GM12878 (cell line): ENCODE measurements around the gene ANHX. TPM values are rescaled to one million over a fixed set of nuclear protein-coding genes. Genes with fewer than 3 reads are reported as not detected.

Source experiments
- ATAC-seq: fragments of 200-7000 bp; cut with Tn5 transposase; 3 replicates; pipeline ENCODE4 v1.9.1; 2020; ENCODE audit warnings: mild to moderate bottlenecking, moderate library complexity
- BruUV-seq: library from RNA; stranded (reverse); fragments of 400-500 nt; replicated peaks from 2 replicates; lab custom pipeline; 2021; lab: Mats Ljungman, UMichigan
- CTCF ChIA-PET: fragments of 300-600 bp; sonication (Branson Sonifier 250); formaldehyde crosslinking; extraction: SDS; loops from one replicate; lab custom pipeline; 2021; ENCODE audit warnings: inconsistent platforms; lab: Yijun Ruan, JAX
- POLR2A ChIA-PET: fragments of 350-600 bp; formaldehyde crosslinking; extraction: SDS; loops from one replicate; lab custom pipeline; 2021; ENCODE audit warnings: inconsistent platforms; lab: Charles Lee
- RAD21 ChIA-PET: fragments of 300-600 bp; sonication (Branson Sonifier 250); formaldehyde crosslinking; loops from one replicate; lab custom pipeline; 2023; ENCODE audit warnings: antibody characterized with exemption; ENCODE audit not compliant: unreplicated experiment; lab: Charles Lee
- SMC1A ChIA-PET: fragments of 300-600 bp; sonication (Branson Sonifier 250); formaldehyde crosslinking; loops from one replicate; lab custom pipeline; 2023; ENCODE audit not compliant: unreplicated experiment, uncharacterized antibody; lab: Charles Lee
- DNase-seq: peaks from one replicate; pipeline ENCODE4 v3.0.0-alpha.2; 2011; ENCODE audit warnings: low read depth, low spot score
- FAIRE-seq: peaks from 3 replicates; lab custom pipeline; 2011; peaks lifted over from hg19 to GRCh38; lab: Jason Lieb, UNC
- H2AFZ ChIP-seq: 2 replicates; pipeline ENCODE4 v1.6.0; 2011; ENCODE audit warnings: low read depth, low read length, control low read depth; ENCODE audit not compliant: control insufficient read depth
- H3K27ac ChIP-seq: 2 replicates; pipeline ENCODE4 v1.5.1; 2011; ENCODE audit warnings: control low read depth; ENCODE audit not compliant: control insufficient read depth, insufficient read depth
- H3K27me3 ChIP-seq, 2 experiments: replicated peaks in 1 of 2; 2 replicates each; pipeline versions ENCODE4 v1.6.0 to v1.6.1; 2011; ENCODE audit warnings: low read length in 1 of 2; ENCODE audit not compliant: control insufficient read depth in 2 of 2, insufficient read depth in 2 of 2
- H3K36me3 ChIP-seq, 2 experiments: 2 replicates each; pipeline ENCODE4 v1.5.1; 2011; ENCODE audit warnings: low read length in 1 of 2; ENCODE audit not compliant: control insufficient read depth in 2 of 2, insufficient read depth in 2 of 2
- H3K4me1 ChIP-seq: 2 replicates; pipeline ENCODE4 v1.6.1; 2011; ENCODE audit warnings: mild to moderate bottlenecking, low read length, moderate library complexity, mixed read lengths; ENCODE audit not compliant: control insufficient read depth, insufficient read depth
- H3K4me2 ChIP-seq: 2 replicates; pipeline ENCODE4 v1.6.0; 2011; ENCODE audit warnings: control low read depth; ENCODE audit not compliant: control insufficient read depth, insufficient read depth
- H3K4me3 ChIP-seq: fragments of 200-600 bp; sonication (generic); 2 replicates; pipeline ENCODE4 v1.5.1; 2016
- H3K79me2 ChIP-seq: 2 replicates; pipeline ENCODE4 v1.6.0; 2011; ENCODE audit warnings: low read length; ENCODE audit not compliant: control insufficient read depth, insufficient read depth
- H3K9ac ChIP-seq: 2 replicates; pipeline ENCODE4 v1.8.0; 2011; ENCODE audit warnings: low read length, control low read depth, mixed read lengths; ENCODE audit not compliant: control insufficient read depth, insufficient read depth
- H3K9me3 ChIP-seq: replicated peaks from 3 replicates; pipeline ENCODE4 v1.5.1; 2011; ENCODE audit warnings: mild to moderate bottlenecking, low read length; ENCODE audit not compliant: control insufficient read depth, insufficient read depth
- H4K20me1 ChIP-seq: 2 replicates; pipeline ENCODE4 v1.6.0; 2011; ENCODE audit not compliant: control insufficient read depth, insufficient read depth
- BCL11A ChIP-seq: IDR thresholded peaks from 2 replicates; pipeline ENCODE4 v1.6.1; 2011; ENCODE audit warnings: low read depth, low read length
- BHLHE40 ChIP-seq, 2 experiments: fragments of 450-650 bp in 1 of 2; IDR thresholded peaks; 2 replicates each; pipeline ENCODE4 v1.6.1; 2011 to 2017; ENCODE audit warnings: low read depth in 2 of 2, borderline replicate concordance in 1 of 2, improper control_type of control experiment in 1 of 2, low read length in 1 of 2, mild to moderate bottlenecking in 1 of 2
- DPF2 ChIP-seq: fragments of 450-650 bp; IDR thresholded peaks from 2 replicates; pipeline ENCODE4 v1.6.1; 2017; ENCODE audit warnings: mild to moderate bottlenecking
- E4F1 ChIP-seq: fragments of 450-650 bp; IDR thresholded peaks from 2 replicates; pipeline ENCODE4 v1.6.1; 2018; ENCODE audit warnings: borderline replicate concordance, mild to moderate bottlenecking; ENCODE audit not compliant: partially characterized antibody
- EGR1 ChIP-seq, 2 experiments: IDR thresholded peaks; 1 replicate in 1 of 2; 2 replicates in 1 of 2; pipeline ENCODE4 v1.6.1; 2011 to 2012; ENCODE audit warnings: low read depth in 2 of 2, low read length in 2 of 2, borderline replicate concordance in 1 of 2, mild to moderate bottlenecking in 1 of 2, moderate library complexity in 1 of 2
- EP300 ChIP-seq, 2 experiments: fragments of 150-350 bp in 1 of 2; IDR thresholded peaks; 2 replicates each; pipeline ENCODE4 v1.6.1; 2011 to 2012; ENCODE audit warnings: low read depth in 2 of 2, low read length in 2 of 2, borderline replicate concordance in 1 of 2, improper control_type of control experiment in 1 of 2, inconsistent platforms in 1 of 2; ENCODE audit not compliant: control insufficient read depth in 1 of 2
- HCFC1 ChIP-seq: fragments of 150-350 bp; IDR thresholded peaks from 2 replicates; pipeline ENCODE4 v1.6.1; 2014; ENCODE audit warnings: low read length
- NFYA ChIP-seq: IDR thresholded peaks from 2 replicates; pipeline ENCODE4 v1.6.1; 2011; ENCODE audit warnings: low read depth, mild to moderate bottlenecking, low read length, improper control_type of control experiment, borderline replicate concordance
- NR2F1 ChIP-seq: fragments of 450-650 bp; conservative IDR thresholded peaks from 2 replicates; pipeline ENCODE4 v1.6.1; 2017; ENCODE audit warnings: mild to moderate bottlenecking
- SREBF1 ChIP-seq: IDR thresholded peaks from 2 replicates; pipeline ENCODE4 v1.6.1; 2012; ENCODE audit warnings: mild to moderate bottlenecking, low read length
- SUPT20H ChIP-seq: IDR thresholded peaks from 2 replicates; pipeline ENCODE4 v1.6.1; 2011; ENCODE audit warnings: low read depth, mild to moderate bottlenecking, low read length, moderate library complexity, borderline replicate concordance; ENCODE audit not compliant: control insufficient read depth
- TAF1 ChIP-seq: IDR thresholded peaks from 2 replicates; pipeline ENCODE4 v1.6.1; 2011; ENCODE audit warnings: mild to moderate bottlenecking, low read depth, low read length, borderline replicate concordance
- WGBS: methylation state at CpG from one replicate; pipeline ENCODE4 v1.1.6; 2016; ENCODE audit warnings: low lambda C conversion rate; ENCODE audit not compliant: insufficient replicate concordance, insufficient coverage; ENCODE audit errors: missing lambda C conversion rate; 5-methylcytosine and 5-hydroxymethylcytosine counted together
- in situ Hi-C: fragments of 300-500 bp; cut with MboI; formaldehyde crosslinking; loops from 9 replicates; pipeline ENCODE4 v1.14.3; 2018; ENCODE audit warnings: mixed read lengths
- intact Hi-C: fragments of 100-400 bp; cut with micrococcal nuclease; formaldehyde crosslinking; loops from one replicate; pipeline ENCODE4 v1.14.2; 2022; ENCODE audit not compliant: unreplicated experiment
- polyA plus RNA-seq, 11 experiments: library from polyadenylated mRNA; depleted of rRNA in 4 of 11; unstranded in 6 of 11; stranded (reverse) in 5 of 11; fragments of >200 nt; fragmentation: Nextera tagmentation in 4 of 11; fragmentation: Illumina TruSeq in 1 of 11; extraction: Ambion mirVana in 4 of 11; extraction: Trizol in 1 of 11; gene quantifications; 1 replicate in 1 of 11; 2 replicates in 10 of 11; pipeline versions ENCODE4 v1.2.1 to v1.2.3, GENCODE V29; 2011 to 2016; ENCODE audit warnings: inconsistent platforms in 2 of 11, missing spikeins in 2 of 11, low read depth in 1 of 11
- total RNA-seq, 4 experiments: library from RNA; depleted of rRNA in 3 of 4; stranded (reverse); fragments of >200 nt in 3 of 4; fragmentation: Illumina TruSeq in 1 of 4; extraction: Trizol in 1 of 4; gene quantifications; 2 replicates each; pipeline versions ENCODE4 v1.2.1 to v1.2.3, GENCODE V29; 2013 to 2021
- TF ChIP-seq, protein P1 (sequence below): fragments of 450-650 bp; IDR thresholded peaks from 2 replicates; pipeline ENCODE4 v1.6.1; 2017; ENCODE audit warnings: borderline replicate concordance

ANHX gene
- total and polyA plus RNA-seq, 10 of the 15 experiments (the other 5 are each of a cell fraction or from before 2014, with no cell fraction given): not detected

GRCh38 chr12:133251732-133252131, 16.1 kb upstream of the ANHX start:
- ATAC-seq (no peak), FAIRE-seq (no peak), DNase-seq (no peak)
- Histone ChIP-seq H3K4me2 (no peak overlapping the region), H2AFZ (no peak overlapping the region), H3K79me2 (no peaks in the 10 kb centered on the region), H3K36me3 (no peaks in the 10 kb centered on the region), H3K27ac (no peak overlapping the region), H4K20me1 (no peaks in the 10 kb centered on the region), H3K4me3 (no peak overlapping the region), H3K9ac (no peak overlapping the region), H3K27me3 (no peaks in the 10 kb centered on the region), H3K9me3 (no peaks in the 10 kb centered on the region; the same call in 1 of the 3 replicates)
- 15% methylated on average over 6 of the region's 6 CpGs for WGBS
- intact Hi-C loops: no loop called here
- no TSS peak for BruUV-seq
- ChIA-PET RAD21 (no interaction called here), SMC1A (no interaction called here), CTCF (no interaction called here)
- in situ Hi-C loops: no loop called here
- TF ChIP-seq NFYA (no peak), HCFC1 (no peak), EP300 (IDR thresholded peaks at IDR 0.05; ENCODE audit: borderline replicate concordance in 1 of 2, control insufficient read depth in 1 of 2, low read depth in 2 of 2, low read length in 2 of 2) (no peak), SREBF1 (no peak), TAF1 (no peak), DPF2 (no peak), SUPT20H (no peak), NR2F1 (no peak), E4F1 (no peak), EGR1 (IDR thresholded peaks at IDR 0.05; ENCODE audit: borderline replicate concordance in 1 of 2, low read depth in 2 of 2, low read length in 2 of 2) (no peak), BHLHE40 (IDR thresholded peaks at IDR 0.05; ENCODE audit: borderline replicate concordance in 1 of 2, low read depth in 2 of 2, low read length in 1 of 2) (no peak), BCL11A (no peak)
- TF ChIP-seq, protein P1, sequence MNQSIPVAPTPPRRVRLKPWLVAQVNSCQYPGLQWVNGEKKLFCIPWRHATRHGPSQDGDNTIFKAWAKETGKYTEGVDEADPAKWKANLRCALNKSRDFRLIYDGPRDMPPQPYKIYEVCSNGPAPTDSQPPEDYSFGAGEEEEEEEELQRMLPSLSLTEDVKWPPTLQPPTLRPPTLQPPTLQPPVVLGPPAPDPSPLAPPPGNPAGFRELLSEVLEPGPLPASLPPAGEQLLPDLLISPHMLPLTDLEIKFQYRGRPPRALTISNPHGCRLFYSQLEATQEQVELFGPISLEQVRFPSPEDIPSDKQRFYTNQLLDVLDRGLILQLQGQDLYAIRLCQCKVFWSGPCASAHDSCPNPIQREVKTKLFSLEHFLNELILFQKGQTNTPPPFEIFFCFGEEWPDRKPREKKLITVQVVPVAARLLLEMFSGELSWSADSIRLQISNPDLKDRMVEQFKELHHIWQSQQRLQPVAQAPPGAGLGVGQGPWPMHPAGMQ: no peak
- TF ChIP-seq, all 136 proteins: peak for 0
- H3K4me1 ChIP-seq: no peaks in the 10 kb centered on the region
- POLR2A ChIA-PET: no interaction called here
